Erythroblast (primary cell): ENCODE measurements around the gene MED22.

Experiments
- GATA1 ChIP-seq: IDR thresholded peaks from 2 replicates; pipeline ENCODE4 v1.6.1; 2011; ENCODE audit warnings: low read depth, mild to moderate bottlenecking, control low read depth, low read length, moderate library complexity
- POLR2A ChIP-seq: IDR thresholded peaks from 2 replicates; pipeline ENCODE4 v1.6.1; 2011; ENCODE audit warnings: mild to moderate bottlenecking, low read length

- peak; percentile 81 for TF ChIP-seq POLR2A
- TF ChIP-seq GATA1 = no peak
These were observed 28.1 kb upstream of the MED22 start, which contains the start of the genes STKLD1 and SURF4 for GRCh38 chr9:133375724-133376654.
